ENCODE data around the gene SHROOM3. TPM values are rescaled to one million over a fixed set of nuclear protein-coding genes. Genes with fewer than 3 reads are reported as not detected.

Gene SHROOM3
- total RNA-seq, 4 donors from 2014 or later: 29.5 to 127 (median 59.9) TPM

GRCh38 chr4:76752861-76753501, 318.0 kb downstream of the SHROOM3 start:
- TF ChIP-seq CTCF (IDR thresholded peaks at IDR 0.05): no peak
- TF ChIP-seq POLR2AphosphoS5 (IDR thresholded peaks at IDR 0.05): peak; percentile 38
- no peak overlapping the region for H3K4me3 ChIP-seq
- H3K27me3 ChIP-seq: no peaks in the 10 kb centered on the region
- peak overlapping the region in 3 of 4 donors; percentile 36 to 54 (median 52) for H3K27ac ChIP-seq
- no peaks in the 10 kb centered on the region for H3K9me3 ChIP-seq
- peak; percentile 82 for ATAC-seq
- peaks cover 0 to 17% of the 10 kb centered on the region in 2 donors for H3K36me3 ChIP-seq
- 43 to 50% methylated on average over 3 of the region's 3 CpGs for WGBS, 2 donors (ENCODE audit: low coverage in 1 of 2)
- peaks cover 3 to 41% (median 18%) of the 10 kb centered on the region in 3 donors for H3K4me1 ChIP-seq

DNA sequence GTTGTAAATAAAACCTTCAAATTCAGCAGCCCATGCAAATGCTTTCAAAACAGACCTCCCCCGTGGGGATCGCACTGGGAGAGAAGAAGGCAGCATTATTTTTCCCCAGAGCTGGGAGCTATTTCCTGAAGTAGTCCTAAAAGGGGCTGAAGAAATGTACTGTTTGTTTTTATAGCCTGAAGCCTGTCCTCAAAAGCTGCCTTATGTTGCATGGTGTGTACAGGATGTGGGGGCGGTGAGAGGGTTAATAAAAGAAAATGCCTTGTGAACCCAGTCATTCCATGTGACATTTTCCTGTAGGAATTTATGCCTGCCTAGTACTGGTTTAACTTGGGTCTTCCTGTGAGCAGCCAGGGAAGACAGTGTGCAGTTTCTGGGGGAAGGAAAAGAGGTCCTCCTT, 318.8 kb downstream of the SHROOM3 start:
- H3K36me3 ChIP-seq: peaks cover 0 to 17% of the 10 kb centered on the region in 2 donors
- H3K4me1 ChIP-seq: peaks cover 3 to 41% (median 20%) of the 10 kb centered on the region in 3 donors
- peak overlapping the region; percentile 10 to 54 (median 44) for H3K27ac ChIP-seq
- no peak overlapping the region for H3K4me3 ChIP-seq
- TF ChIP-seq CTCF (IDR thresholded peaks at IDR 0.05): no peak
- TF ChIP-seq POLR2AphosphoS5 (IDR thresholded peaks at IDR 0.05): no peak
- no peak for TF ChIP-seq EP300 (IDR thresholded peaks at IDR 0.05)
- TF ChIP-seq POLR2A (IDR thresholded peaks at IDR 0.05): no peak
- H3K9me3 ChIP-seq: no peaks in the 10 kb centered on the region
- WGBS, 2 donors (ENCODE audit: low coverage in 1 of 2): 23 to 50% methylated on average over 1 to 3 of the region's 3 CpGs
- no peak for ATAC-seq
- H3K27me3 ChIP-seq: no peaks in the 10 kb centered on the region

- ATAC-seq: no peak
Observed at GRCh38 chr4:76754439-76754838, 319.4 kb downstream of the SHROOM3 start.

GRCh38 chr4:76755756-76756155, 320.7 kb downstream of the SHROOM3 start:
- peaks cover 0 to 33% of the 10 kb centered on the region in 2 donors for H3K36me3 ChIP-seq
- H3K27ac ChIP-seq: no peak overlapping the region
- no peaks in the 10 kb centered on the region for H3K9me3 ChIP-seq
- no peak overlapping the region for H3K4me3 ChIP-seq
- H3K27me3 ChIP-seq: no peaks in the 10 kb centered on the region
- TF ChIP-seq CTCF (IDR thresholded peaks at IDR 0.05): no peak
- no peak for TF ChIP-seq POLR2AphosphoS5 (IDR thresholded peaks at IDR 0.05)
- no peak for TF ChIP-seq POLR2A (IDR thresholded peaks at IDR 0.05)
- no peak for TF ChIP-seq EP300 (IDR thresholded peaks at IDR 0.05)
- peaks cover 3 to 40% (median 20%) of the 10 kb centered on the region in 3 donors for H3K4me1 ChIP-seq
- no peak for ATAC-seq

More at GRCh38 chr4:76754439-76754838, 319.4 kb downstream of the SHROOM3 start:
- WGBS, 2 donors (ENCODE audit: low coverage in 1 of 2): 100% methylated on average over 2 of the region's 10 CpGs; no CpG with 5 or more reads in 1 of the 2 donors
- peaks cover 3 to 40% (median 20%) of the 10 kb centered on the region in 3 donors for H3K4me1 ChIP-seq
- no peaks in the 10 kb centered on the region for H3K27me3 ChIP-seq
- TF ChIP-seq POLR2AphosphoS5 (IDR thresholded peaks at IDR 0.05): no peak
- H3K27ac ChIP-seq: peak overlapping the region in 3 of 4 donors; percentile 1 to 52 (median 36)
- H3K9me3 ChIP-seq: no peaks in the 10 kb centered on the region
- H3K4me3 ChIP-seq: no peak overlapping the region
- peaks cover 0 to 20% of the 10 kb centered on the region in 2 donors for H3K36me3 ChIP-seq

- H3K36me3 ChIP-seq: peaks cover 0 to 39% of the 10 kb centered on the region in 2 donors
- no peak overlapping the region for H3K27ac ChIP-seq
- no peaks in the 10 kb centered on the region for H3K27me3 ChIP-seq
- TF ChIP-seq CTCF (IDR thresholded peaks at IDR 0.05) (no peak), EP300 (IDR thresholded peaks at IDR 0.05) (no peak), POLR2AphosphoS5 (IDR thresholded peaks at IDR 0.05) (no peak), POLR2A (IDR thresholded peaks at IDR 0.05) (no peak)
- no peaks in the 10 kb centered on the region for H3K9me3 ChIP-seq
- WGBS, 2 donors (ENCODE audit: low coverage in 1 of 2): no CpG with 5 or more reads among the region's 2 CpGs
- H3K4me3 ChIP-seq: no peak overlapping the region
- no peak for ATAC-seq
- H3K4me1 ChIP-seq: peaks cover 3 to 40% (median 20%) of the 10 kb centered on the region in 3 donors
Observed at GRCh38 chr4:76756416-76756815, 321.4 kb downstream of the SHROOM3 start.
